CD4-positive, alpha-beta T cell treated with Interferon gamma for 1 hour (primary cell): ENCODE results near the gene ATP8A1.

Experiments
- DNase-seq: peaks from one replicate; pipeline ENCODE4 v3.0.0-alpha.2; 2020

ATP8A1 gene

GRCh38 chr4:42646999-42647541 is 9.8 kb downstream of the ATP8A1 start:
- no peak for DNase-seq

- no peak for DNase-seq
These were observed 10.7 kb downstream of the ATP8A1 start for GRCh38 chr4:42646013-42646784.

- DNase-seq, result no peak
These were observed 12.0 kb downstream of the ATP8A1 start for GRCh38 chr4:42644897-42645296.

GRCh38 chr4:42643685-42644084 is 13.2 kb downstream of the ATP8A1 start:
- peak; percentile 39 for DNase-seq

- DNase-seq, result no peak
These were observed 13.9 kb downstream of the ATP8A1 start for GRCh38 chr4:42642845-42643615.

- DNase-seq, result no peak
These were observed 14.7 kb downstream of the ATP8A1 start for GRCh38 chr4:42642101-42642797.

- DNase-seq, result no peak
These were observed 15.2 kb downstream of the ATP8A1 start for GRCh38 chr4:42641656-42642055.

GRCh38 chr4:42641161-42641560 is 15.7 kb downstream of the ATP8A1 start:
- no peak for DNase-seq

- DNase-seq, result no peak
These were observed 16.3 kb downstream of the ATP8A1 start for GRCh38 chr4:42640613-42641012.

GRCh38 chr4:42638993-42639392 is 17.9 kb downstream of the ATP8A1 start:
- DNase-seq, result no peak

GRCh38 chr4:42638321-42638720 is 18.6 kb downstream of the ATP8A1 start:
- no peak for DNase-seq

GRCh38 chr4:42637867-42638266 is 19.0 kb downstream of the ATP8A1 start:
- no peak for DNase-seq

- no peak for DNase-seq
These were observed 19.8 kb downstream of the ATP8A1 start for GRCh38 chr4:42637104-42637503.

- no peak for DNase-seq
These were observed 20.3 kb downstream of the ATP8A1 start for GRCh38 chr4:42636645-42636949.

- DNase-seq, result no peak
These were observed 23.1 kb downstream of the ATP8A1 start for GRCh38 chr4:42633605-42634388.

GRCh38 chr4:42632653-42633382 is 24.1 kb downstream of the ATP8A1 start:
- DNase-seq, result no peak

GRCh38 chr4:42630908-42631307 is 26.0 kb downstream of the ATP8A1 start:
- DNase-seq, result no peak

- no peak for DNase-seq
These were observed 28.2 kb downstream of the ATP8A1 start for GRCh38 chr4:42628740-42629139.

- peak; percentile 74 for DNase-seq
These were observed 28.8 kb downstream of the ATP8A1 start for GRCh38 chr4:42627885-42628646.

GRCh38 chr4:42626629-42627146 is 30.2 kb downstream of the ATP8A1 start:
- no peak for DNase-seq

- no peak for DNase-seq
These were observed 31.6 kb downstream of the ATP8A1 start for GRCh38 chr4:42625329-42625728.
